Ovary (tissue), 9 donors: ENCODE measurements around the gene PSKH1. TPM values are rescaled to one million over a fixed set of nuclear protein-coding genes. Genes with fewer than 3 reads are reported as not detected.

Source experiments
- DNase-seq, 5 donors: peaks; one replicate each; pipeline ENCODE4 v3.0.0-alpha.2; 2019 to 2020
- H3K27ac ChIP-seq, 2 donors: fragments of 200-600 bp; one replicate each; pipeline versions ENCODE4 v1.5.1 to v1.8.0; 2019 to 2022
- H3K27me3 ChIP-seq: fragments of 200-600 bp; one replicate; pipeline ENCODE4 v1.8.0; 2022
- H3K36me3 ChIP-seq: fragments of 200-600 bp; sonication (generic); one replicate; pipeline ENCODE4 v1.5.1; 2019
- H3K4me1 ChIP-seq: one replicate; pipeline ENCODE4 v1.8.1; 2013; ENCODE audit warnings: mild to moderate bottlenecking, moderate library complexity; ENCODE audit not compliant: insufficient read depth
- H3K4me3 ChIP-seq: fragments of 200-600 bp; sonication (generic); one replicate; pipeline ENCODE4 v1.5.1; 2017
- H3K9me3 ChIP-seq, 2 donors: fragments of 200-600 bp in 1 of 2; sonication (generic) in 1 of 2; one replicate each; pipeline versions ENCODE4 v1.5.1 to v1.8.1; 2013 to 2019; ENCODE audit warnings: mild to moderate bottlenecking in 1 of 2, moderate library complexity in 1 of 2
- CTCF ChIP-seq, 3 donors: fragments of 450-650 bp in 2 of 3; fragments of 200-600 bp in 1 of 3; IDR thresholded peaks; one replicate each; pipeline versions ENCODE4 v1.5.1 to v1.8.0; 2016 to 2022; ENCODE audit warnings: antibody characterized with exemption in 3 of 3, mild to moderate bottlenecking in 1 of 3
- EP300 ChIP-seq: sonication (generic); formaldehyde crosslinking; IDR thresholded peaks from one replicate; pipeline ENCODE4 v1.6.1; 2017; ENCODE audit warnings: antibody characterized with exemption
- POLR2A ChIP-seq: fragments of 450-650 bp; IDR thresholded peaks from one replicate; pipeline ENCODE4 v1.6.1; 2017; ENCODE audit warnings: antibody characterized with exemption, mild to moderate bottlenecking, moderate library complexity
- WGBS, 3 donors: extraction: QIAGEN DNeasy Blood & Tissue Kit in 1 of 3; methylation state at CpG; one replicate each; pipeline versions ENCODE4 v1.1.5 to v1.1.7; 2013 to 2017; 5-methylcytosine and 5-hydroxymethylcytosine counted together
- intact Hi-C, 4 donors: fragments of 100-400 bp; cut with DNase I; formaldehyde crosslinking; loops; one replicate each; pipeline versions ENCODE4 v1.11.0 to v1.15.1; 2022 to 2023
- polyA plus RNA-seq, 2 donors: library from polyadenylated mRNA; stranded (reverse); fragments of 200-250 nt in 1 of 2; fragments of 350-450 nt in 1 of 2; fragmentation: Illumina TruSeq in 1 of 2; extraction: RNeasy Lipid Tissue Mini Kit (QIAGEN cat#74804) in 1 of 2; gene quantifications; one replicate each; pipeline ENCODE4 v1.2.3, GENCODE V29; 2013 to 2014
- small RNA-seq: library from RNA; depleted of rRNA; stranded (forward); fragments of <200 nt; gene quantifications from one replicate; pipeline ENCODE3, GENCODE V24; 2016
- total RNA-seq, 7 donors: library from RNA; depleted of rRNA in 2 of 7; stranded (reverse); fragments of >200 nt in 2 of 7; fragmentation: NEBNext Ultra II Directional in 3 of 7; extraction: Animal tissue kit (Norgen Biotek cat#: 25700) in 3 of 7; gene quantifications; one replicate each; pipeline versions ENCODE4 v1.1.0 to v1.2.4, GENCODE V29; 2016 to 2023
- donor health status: DM: no; HTN: no; CAD: no; lungs with moderate emphysema.
- donor health status: DM: no; HTN: no; CAD: no.
- donor health status: Bipolar disorder and iron deficiency.
- donor health status: DM: yes; HTN: yes; CAD: no.
- donor health status: DM: no; HTN: no; CAD: no.
- donor health status: DM: yes; HTN: yes; CAD: no.

Gene PSKH1
- total and polyA plus RNA-seq, 9 donors = 9.6 to 38.9 (median 26.6) TPM

- no peaks in the 10 kb centered on the region for H3K27me3 ChIP-seq
Observed at GRCh38 chr16:67975321-67976105, 82.5 kb downstream of the PSKH1 start.

DNA sequence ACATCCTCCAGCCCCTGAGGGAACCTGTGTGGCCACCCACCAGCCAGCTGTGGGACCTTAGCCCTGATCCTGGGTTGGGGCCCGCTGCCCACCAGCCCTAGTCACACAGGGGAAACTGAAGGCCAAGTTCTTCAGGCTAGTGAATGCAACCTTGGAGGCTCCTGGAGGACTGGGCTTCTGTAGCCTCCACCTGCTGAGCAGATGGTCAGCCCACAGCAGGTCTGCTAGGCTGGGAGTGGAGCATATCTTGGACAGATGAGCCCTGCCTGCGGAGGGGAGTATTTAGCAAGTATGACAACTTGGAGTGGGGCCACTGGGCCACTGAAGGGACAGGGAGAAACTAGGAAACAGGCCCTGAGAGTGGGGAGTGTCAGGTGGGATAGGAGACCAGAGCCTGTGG is 83.2 kb downstream of the PSKH1 start:
- 88 to 97% (median 88%) methylated on average over 2 of the region's 2 CpGs for WGBS, 3 donors
- Histone ChIP-seq H3K9me3 (no peaks in the 10 kb centered on the region), H3K36me3 (no peaks in the 10 kb centered on the region), H3K4me1 (no peaks in the 10 kb centered on the region), H3K27me3 (no peaks in the 10 kb centered on the region), H3K4me3 (no peak overlapping the region), H3K27ac (no peak overlapping the region)
- no peak for DNase-seq
- TF ChIP-seq POLR2A = no peak
- no peak for TF ChIP-seq EP300
- TF ChIP-seq CTCF (IDR thresholded peaks at IDR 0.05) = no peak
- intact Hi-C loops = no loop called here

More at GRCh38 chr16:67975321-67976105, 82.5 kb downstream of the PSKH1 start:
- Histone ChIP-seq H3K27ac (no peak overlapping the region), H3K4me1 (no peaks in the 10 kb centered on the region), H3K4me3 (no peak overlapping the region), H3K36me3 (no peaks in the 10 kb centered on the region), H3K9me3 (no peaks in the 10 kb centered on the region)
- DNase-seq = no peak
- TF ChIP-seq EP300 = no peak
- TF ChIP-seq CTCF (IDR thresholded peaks at IDR 0.05) = no peak
- TF ChIP-seq POLR2A = no peak
- 61 to 76% (median 64%) methylated on average over 14 of the region's 14 CpGs for WGBS, 3 donors
- intact Hi-C loops = no loop called here

- Histone ChIP-seq H3K4me3 (no peak overlapping the region), H3K27me3 (no peaks in the 10 kb centered on the region), H3K27ac (no peak overlapping the region), H3K9me3 (no peaks in the 10 kb centered on the region), H3K4me1 (no peaks in the 10 kb centered on the region), H3K36me3 (no peaks in the 10 kb centered on the region)
- TF ChIP-seq CTCF (IDR thresholded peaks at IDR 0.05) (no peak), EP300 (no peak), POLR2A (no peak)
- DNase-seq = no peak
- intact Hi-C loops = no loop called here
- 65 to 80% (median 65%) methylated on average over 4 to 5 of the region's 5 CpGs for WGBS, 3 donors
Observed at GRCh38 chr16:67977005-67977404, 84.0 kb downstream of the PSKH1 start.

- no peak overlapping the region for H3K27ac ChIP-seq
- 77 to 80% (median 79%) methylated on average over 9 of the region's 9 CpGs for WGBS, 3 donors
- intact Hi-C loops = no loop called here
- no peak for DNase-seq
- no peaks in the 10 kb centered on the region for H3K4me1 ChIP-seq
- no peaks in the 10 kb centered on the region for H3K9me3 ChIP-seq
- no peaks in the 10 kb centered on the region for H3K27me3 ChIP-seq
- no peak overlapping the region for H3K4me3 ChIP-seq
- TF ChIP-seq CTCF (IDR thresholded peaks at IDR 0.05) (no peak), POLR2A (no peak)
- no peaks in the 10 kb centered on the region for H3K36me3 ChIP-seq
Observed at GRCh38 chr16:67977469-67978227, 84.6 kb downstream of the PSKH1 start.

Small RNAs within 50 kb of the gene (small RNA-seq; reads per million reads assigned to genes)
- not detected for gene AC040162.2
- not detected for gene NRN1L

Other genes with a start within 250 kb of the PSKH1 start
- gene CARMIL2, start 248.1 kb upstream of the PSKH1 start, total RNA-seq = 1 to 10 TPM in 2 of 7 donors, under 1 TPM in 4, not detected in 1; 0.23 to 1.5 (median 0.61) TPM
- under 1 TPM; 0.10 to 0.51 TPM for gene CARMIL2, start 248.1 kb upstream of the PSKH1 start, polyA plus RNA-seq
- 10 to 100 TPM; 22.5 to 40.8 (median 29.4) TPM for gene ACD, start 233.0 kb upstream of the PSKH1 start, total RNA-seq
- gene ACD, start 233.0 kb upstream of the PSKH1 start, polyA plus RNA-seq = 10 to 100 TPM in 1 of 2 donors, 1 to 10 TPM in 1; 5.3 to 35.8 TPM
- 10 to 100 TPM in 1 of 7 donors, 1 to 10 TPM in 6; 2.7 to 12.9 (median 5.1) TPM for gene PARD6A, start 232.3 kb upstream of the PSKH1 start, total RNA-seq
- gene PARD6A, start 232.3 kb upstream of the PSKH1 start, polyA plus RNA-seq = 1 to 10 TPM in 1 of 2 donors, under 1 TPM in 1; 0.53 to 3.0 TPM
- gene ENKD1, start 226.5 kb upstream of the PSKH1 start, total RNA-seq = 10 to 100 TPM; 17.3 to 45.6 (median 21.7) TPM
- gene ENKD1, start 226.5 kb upstream of the PSKH1 start, polyA plus RNA-seq = 10 to 100 TPM in 1 of 2 donors, 1 to 10 TPM in 1; 8.0 to 29.8 TPM
- gene C16orf86, start 226.4 kb upstream of the PSKH1 start, total RNA-seq = 1 to 10 TPM; 2.2 to 8.2 (median 4.6) TPM
- 1 to 10 TPM in 1 of 2 donors, under 1 TPM in 1; 0.13 to 6.8 TPM for gene C16orf86, start 226.4 kb upstream of the PSKH1 start, polyA plus RNA-seq
- gene GFOD2, start 173.9 kb upstream of the PSKH1 start, total RNA-seq = 10 to 100 TPM in 6 of 7 donors, 1 to 10 TPM in 1; 8.6 to 15.9 (median 13.4) TPM
- gene GFOD2, start 173.9 kb upstream of the PSKH1 start, polyA plus RNA-seq = 10 to 100 TPM in 1 of 2 donors, 1 to 10 TPM in 1; 8.3 to 10.9 TPM
- 10 to 100 TPM in 6 of 7 donors, 1 to 10 TPM in 1; 8.3 to 19.6 (median 17.1) TPM for gene RANBP10, start 86.7 kb upstream of the PSKH1 start, total RNA-seq
- 10 to 100 TPM; 13.0 to 15.5 TPM for gene RANBP10, start 86.7 kb upstream of the PSKH1 start, polyA plus RNA-seq
- 10 to 100 TPM in 1 of 7 donors, 1 to 10 TPM in 6; 2.4 to 13.1 (median 3.2) TPM for gene TSNAXIP1, start 86.4 kb upstream of the PSKH1 start, total RNA-seq
- 1 to 10 TPM; 2.7 to 3.7 TPM for gene TSNAXIP1, start 86.4 kb upstream of the PSKH1 start, polyA plus RNA-seq
- 10 to 100 TPM; 31.0 to 59.7 (median 46.6) TPM for gene THAP11, start 50.9 kb upstream of the PSKH1 start, total RNA-seq
- gene THAP11, start 50.9 kb upstream of the PSKH1 start, polyA plus RNA-seq = 10 to 100 TPM; 17.3 to 30.6 TPM
- 10 to 100 TPM; 35.9 to 98.1 (median 67.8) TPM for gene NUTF2, start 46.3 kb upstream of the PSKH1 start, total RNA-seq
- 100 to 1,000 TPM in 1 of 2 donors, 10 to 100 TPM in 1; 67.6 to 105 TPM for gene NUTF2, start 46.3 kb upstream of the PSKH1 start, polyA plus RNA-seq
- gene CENPT, start 45.6 kb upstream of the PSKH1 start, total RNA-seq = 10 to 100 TPM; 35.8 to 44.9 (median 42.0) TPM
- 10 to 100 TPM; 18.4 to 57.4 TPM for gene CENPT, start 45.6 kb upstream of the PSKH1 start, polyA plus RNA-seq
- gene EDC4, start 20.2 kb upstream of the PSKH1 start, total RNA-seq = 10 to 100 TPM; 34.7 to 65.3 (median 54.0) TPM
- 10 to 100 TPM; 29.8 to 37.9 TPM for gene EDC4, start 20.2 kb upstream of the PSKH1 start, polyA plus RNA-seq
- 1 to 10 TPM in 6 of 7 donors, under 1 TPM in 1; 0.95 to 3.9 (median 2.5) TPM for gene NRN1L, start 8.4 kb upstream of the PSKH1 start, total RNA-seq
- gene NRN1L, start 8.4 kb upstream of the PSKH1 start, polyA plus RNA-seq = 1 to 10 TPM in 1 of 2 donors, not detected in 1; 4.7 TPM
- 1 to 10 TPM; 1.5 to 4.4 (median 2.5) TPM for gene CTRL, start 38.6 kb downstream of the PSKH1 start, total RNA-seq
- gene CTRL, start 38.6 kb downstream of the PSKH1 start, polyA plus RNA-seq = 1 to 10 TPM in 1 of 2 donors, under 1 TPM in 1; 0.35 to 2.5 TPM
- gene PSMB10, start 43.6 kb downstream of the PSKH1 start, total RNA-seq = 10 to 100 TPM; 26.2 to 64.4 (median 50.8) TPM
- gene PSMB10, start 43.6 kb downstream of the PSKH1 start, polyA plus RNA-seq = 10 to 100 TPM in 1 of 2 donors, 1 to 10 TPM in 1; 5.8 to 63.1 TPM
- gene LCAT, start 50.9 kb downstream of the PSKH1 start, total RNA-seq = 10 to 100 TPM; 10.5 to 31.2 (median 22.0) TPM
- 10 to 100 TPM in 1 of 2 donors, 1 to 10 TPM in 1; 7.5 to 15.0 TPM for gene LCAT, start 50.9 kb downstream of the PSKH1 start, polyA plus RNA-seq
- gene SLC12A4, start 75.4 kb downstream of the PSKH1 start, total RNA-seq = 10 to 100 TPM; 27.7 to 85.6 (median 56.5) TPM
- 10 to 100 TPM; 29.7 to 48.7 TPM for gene SLC12A4, start 75.4 kb downstream of the PSKH1 start, polyA plus RNA-seq
- gene DPEP3, start 87.2 kb downstream of the PSKH1 start, total RNA-seq = under 1 TPM in 1 of 7 donors, not detected in 6; 0.23 TPM
- under 1 TPM in 1 of 2 donors, not detected in 1; 0.05 TPM for gene DPEP3, start 87.2 kb downstream of the PSKH1 start, polyA plus RNA-seq
- 1 to 10 TPM in 2 of 7 donors, under 1 TPM in 3, not detected in 2; 0.33 to 1.9 (median 0.99) TPM for gene DPEP2, start 106.2 kb downstream of the PSKH1 start, total RNA-seq
- 1 to 10 TPM in 1 of 2 donors, under 1 TPM in 1; 0.76 to 3.1 TPM for gene DPEP2, start 106.2 kb downstream of the PSKH1 start, polyA plus RNA-seq
- not detected for gene DPEP2NB, start 122.7 kb downstream of the PSKH1 start, total RNA-seq
- gene DPEP2NB, start 122.7 kb downstream of the PSKH1 start, polyA plus RNA-seq = not detected
- 10 to 100 TPM in 3 of 7 donors, 1 to 10 TPM in 4; 6.8 to 14.0 (median 9.7) TPM for gene DDX28, start 130.0 kb downstream of the PSKH1 start, total RNA-seq
- 1 to 10 TPM; 9.2 to 9.3 TPM for gene DDX28, start 130.0 kb downstream of the PSKH1 start, polyA plus RNA-seq
- gene DUS2, start 130.0 kb downstream of the PSKH1 start, total RNA-seq = 10 to 100 TPM in 2 of 7 donors, 1 to 10 TPM in 5; 4.8 to 15.7 (median 8.5) TPM
- 1 to 10 TPM; 5.4 to 9.5 TPM for gene DUS2, start 130.0 kb downstream of the PSKH1 start, polyA plus RNA-seq
- gene NFATC3, start 192.1 kb downstream of the PSKH1 start, total RNA-seq = 10 to 100 TPM; 32.4 to 77.1 (median 48.2) TPM
- gene NFATC3, start 192.1 kb downstream of the PSKH1 start, polyA plus RNA-seq = 10 to 100 TPM; 12.5 to 32.2 TPM